ENCODE results near the gene UBE2L3.

The UBE2L3 gene

GRCh38 chr22:21624120-21624879 lies 56.8 kb downstream of the UBE2L3 start:
- Histone ChIP-seq H3K27me3 (ENCODE audit: insufficient read depth, low read length, poor library complexity) (no peaks in the 10 kb centered on the region), H2BK120ac (ENCODE audit: low read depth, low read length) (no peak overlapping the region), H3K56ac (ENCODE audit: low read length) (no peak overlapping the region), H3K4ac (ENCODE audit: low read depth, low read length) (no peak overlapping the region), H3K79me1 (ENCODE audit: low read length) (peaks cover 24% of the 10 kb centered on the region), H3K27ac (ENCODE audit: low read depth, low read length) (no peak overlapping the region), H2AK5ac (ENCODE audit: low read length) (no peak overlapping the region), H3K79me2 (ENCODE audit: control insufficient read depth, insufficient read depth, low read length) (peaks cover 6% of the 10 kb centered on the region), H2BK5ac (ENCODE audit: low read length) (no peak overlapping the region), H2BK15ac (replicated peaks; ENCODE audit: low read depth) (no peak overlapping the region), H3K4me3 (ENCODE audit: low read length) (no peak overlapping the region), H3K4me2 (ENCODE audit: low read length) (no peak overlapping the region), H3K36me3 (ENCODE audit: control insufficient read depth, insufficient read depth, low read length) (no peaks in the 10 kb centered on the region), H3K4me1 (ENCODE audit: control insufficient read depth, low read depth, low read length) (no peaks in the 10 kb centered on the region), H4K8ac (ENCODE audit: low read depth, low read length) (no peak overlapping the region), H3K18ac (ENCODE audit: low read length) (no peak overlapping the region), H3K9ac (ENCODE audit: low read length) (no peak overlapping the region), H3K23ac (ENCODE audit: low read length) (no peak overlapping the region), H4K5ac (ENCODE audit: low read length) (no peak overlapping the region)
- DNase-seq = peak; percentile 60
- no CpG with 5 or more reads among the region's 8 CpGs for WGBS (ENCODE audit: extremely low coverage, insufficient coverage, low lambda C conversion rate)

- Histone ChIP-seq H3K23ac (ENCODE audit: low read length) (no peak overlapping the region), H3K27ac (ENCODE audit: low read depth, low read length) (no peak overlapping the region), H2BK5ac (ENCODE audit: low read length) (no peak overlapping the region), H2BK15ac (replicated peaks; ENCODE audit: low read depth) (no peak overlapping the region), H3K4me2 (ENCODE audit: low read length) (no peak overlapping the region), H3K79me1 (ENCODE audit: low read length) (peaks cover 25% of the 10 kb centered on the region), H3K4ac (ENCODE audit: low read depth, low read length) (no peak overlapping the region), H3K18ac (ENCODE audit: low read length) (no peak overlapping the region), H2AK5ac (ENCODE audit: low read length) (no peak overlapping the region), H3K9ac (ENCODE audit: low read length) (no peak overlapping the region), H4K8ac (ENCODE audit: low read depth, low read length) (no peak overlapping the region), H2BK120ac (ENCODE audit: low read depth, low read length) (no peak overlapping the region), H3K56ac (ENCODE audit: low read length) (no peak overlapping the region), H3K27me3 (ENCODE audit: insufficient read depth, low read length, poor library complexity) (no peaks in the 10 kb centered on the region), H3K79me2 (ENCODE audit: control insufficient read depth, insufficient read depth, low read length) (peaks cover 5% of the 10 kb centered on the region), H3K4me1 (ENCODE audit: control insufficient read depth, low read depth, low read length) (no peaks in the 10 kb centered on the region), H4K5ac (ENCODE audit: low read length) (no peak overlapping the region), H3K4me3 (ENCODE audit: low read length) (no peak overlapping the region), H3K36me3 (ENCODE audit: control insufficient read depth, insufficient read depth, low read length) (no peaks in the 10 kb centered on the region)
- no peak for DNase-seq
- WGBS (ENCODE audit: extremely low coverage, insufficient coverage, low lambda C conversion rate) = no CpG with 5 or more reads among the region's 12 CpGs
These were observed 57.6 kb downstream of the UBE2L3 start for GRCh38 chr22:21624880-21625791.

DNA sequence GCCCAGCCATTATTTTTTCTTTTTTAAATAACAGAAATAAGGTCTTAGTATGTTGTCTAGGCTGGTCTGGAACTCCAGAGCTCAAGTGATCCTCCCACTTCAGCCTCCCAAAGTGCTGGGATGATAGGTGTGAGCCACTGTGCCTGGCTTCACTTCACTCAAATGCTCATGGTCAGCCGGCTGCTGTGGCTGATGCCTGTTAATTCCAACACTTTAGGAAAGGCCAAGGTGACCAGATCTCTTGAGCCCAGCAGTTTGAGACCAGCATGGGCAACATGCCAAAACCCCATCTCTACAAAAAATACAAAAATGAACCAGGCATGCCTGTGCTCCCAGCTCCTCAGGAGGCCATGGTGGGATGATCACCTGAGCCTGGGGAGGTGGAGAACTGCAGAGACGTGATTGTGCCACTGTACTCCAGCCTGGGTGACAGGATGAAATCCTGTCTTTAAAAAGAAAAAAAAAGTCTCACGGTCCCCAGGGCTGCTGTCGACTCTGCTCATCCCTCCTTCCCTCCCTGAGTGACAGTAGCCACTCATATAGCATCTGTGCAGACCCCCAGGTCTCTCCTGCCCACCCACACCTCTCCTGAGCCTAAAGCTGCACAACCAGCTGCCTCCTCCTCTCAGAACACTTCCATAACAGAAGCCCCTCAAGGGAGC lies 58.7 kb downstream of the UBE2L3 start:
- no peak overlapping the region for H3K18ac ChIP-seq (ENCODE audit: low read length)
- no peaks in the 10 kb centered on the region for H3K4me1 ChIP-seq (ENCODE audit: control insufficient read depth, low read depth, low read length)
- H3K23ac ChIP-seq (ENCODE audit: low read length) = no peak overlapping the region
- DNase-seq = no peak
- H3K4me3 ChIP-seq (ENCODE audit: low read length) = no peak overlapping the region
- no peak overlapping the region for H3K4ac ChIP-seq (ENCODE audit: low read depth, low read length)
- H3K56ac ChIP-seq (ENCODE audit: low read length) = no peak overlapping the region
- no peak overlapping the region for H2BK15ac ChIP-seq (replicated peaks; ENCODE audit: low read depth)
- no peak overlapping the region for H2BK120ac ChIP-seq (ENCODE audit: low read depth, low read length)
- H3K79me2 ChIP-seq (ENCODE audit: control insufficient read depth, insufficient read depth, low read length) = peaks cover 5% of the 10 kb centered on the region
- no peaks in the 10 kb centered on the region for H3K27me3 ChIP-seq (ENCODE audit: insufficient read depth, low read length, poor library complexity)
- WGBS (ENCODE audit: extremely low coverage, insufficient coverage, low lambda C conversion rate) = no CpG with 5 or more reads among the region's 4 CpGs
- peaks cover 17% of the 10 kb centered on the region for H3K79me1 ChIP-seq (ENCODE audit: low read length)
- no peaks in the 10 kb centered on the region for H3K36me3 ChIP-seq (ENCODE audit: control insufficient read depth, insufficient read depth, low read length)
- no peak overlapping the region for H3K4me2 ChIP-seq (ENCODE audit: low read length)
- no peak overlapping the region for H2BK5ac ChIP-seq (ENCODE audit: low read length)
- no peak overlapping the region for H4K8ac ChIP-seq (ENCODE audit: low read depth, low read length)
- no peak overlapping the region for H3K9ac ChIP-seq (ENCODE audit: low read length)
- no peak overlapping the region for H2AK5ac ChIP-seq (ENCODE audit: low read length)
- no peak overlapping the region for H3K27ac ChIP-seq (ENCODE audit: low read depth, low read length)
- H4K5ac ChIP-seq (ENCODE audit: low read length) = no peak overlapping the region

DNA sequence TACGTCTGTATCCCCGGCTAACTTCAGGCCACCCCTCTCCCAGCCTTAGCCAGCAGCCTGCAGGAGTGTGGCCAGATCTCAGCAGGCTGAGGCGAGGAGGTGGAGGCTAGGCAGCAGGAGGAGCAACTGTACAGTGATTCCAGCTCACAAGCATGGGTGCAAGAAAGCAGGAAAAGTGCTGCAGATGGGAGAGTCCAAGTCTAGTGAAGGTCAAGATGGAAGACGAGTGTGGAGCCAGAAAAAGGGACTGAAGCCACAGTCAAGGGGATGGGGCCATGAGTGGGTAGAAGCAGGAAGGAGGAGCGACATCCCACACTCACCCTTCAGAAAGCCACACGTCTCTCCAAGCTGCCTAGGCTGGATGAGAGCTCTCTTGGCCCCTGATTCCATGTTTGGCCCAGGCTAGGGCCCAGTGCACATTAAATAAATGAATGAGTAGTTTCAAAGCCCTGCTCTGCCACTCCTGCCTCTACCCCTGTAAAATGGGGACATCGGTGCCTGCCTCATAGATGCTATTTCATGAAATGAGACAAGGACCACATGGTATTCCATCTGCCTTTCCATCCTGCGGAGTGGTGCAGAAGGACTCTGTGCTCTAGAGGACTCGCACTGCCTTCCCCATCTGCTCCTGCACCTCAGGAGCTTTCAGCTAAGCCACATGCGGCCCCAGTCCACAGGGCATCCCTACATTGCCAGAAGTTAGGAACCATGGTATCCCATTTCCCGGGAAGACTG lies 59.4 kb downstream of the UBE2L3 start:
- Histone ChIP-seq H4K5ac (ENCODE audit: low read length) (no peak overlapping the region), H2BK120ac (ENCODE audit: low read depth, low read length) (no peak overlapping the region), H3K27me3 (ENCODE audit: insufficient read depth, low read length, poor library complexity) (no peaks in the 10 kb centered on the region), H3K4ac (ENCODE audit: low read depth, low read length) (no peak overlapping the region), H4K8ac (ENCODE audit: low read depth, low read length) (no peak overlapping the region), H3K27ac (ENCODE audit: low read depth, low read length) (no peak overlapping the region), H3K9ac (ENCODE audit: low read length) (no peak overlapping the region), H3K79me2 (ENCODE audit: control insufficient read depth, insufficient read depth, low read length) (peaks cover 5% of the 10 kb centered on the region), H2BK15ac (replicated peaks; ENCODE audit: low read depth) (no peak overlapping the region), H3K36me3 (ENCODE audit: control insufficient read depth, insufficient read depth, low read length) (no peaks in the 10 kb centered on the region), H3K56ac (ENCODE audit: low read length) (peak overlapping the region; percentile 5), H2AK5ac (ENCODE audit: low read length) (no peak overlapping the region), H3K4me3 (ENCODE audit: low read length) (no peak overlapping the region), H3K79me1 (ENCODE audit: low read length) (peaks cover 17% of the 10 kb centered on the region), H2BK5ac (ENCODE audit: low read length) (no peak overlapping the region), H3K4me2 (ENCODE audit: low read length) (no peak overlapping the region), H3K23ac (ENCODE audit: low read length) (no peak overlapping the region), H3K18ac (ENCODE audit: low read length) (no peak overlapping the region), H3K4me1 (ENCODE audit: control insufficient read depth, low read depth, low read length) (no peaks in the 10 kb centered on the region)
- WGBS (ENCODE audit: extremely low coverage, insufficient coverage, low lambda C conversion rate) = no CpG with 5 or more reads among the region's 11 CpGs
- no peak for DNase-seq

GRCh38 chr22:21628386-21629254 lies 61.1 kb downstream of the UBE2L3 start:
- peaks cover 5% of the 10 kb centered on the region for H3K79me2 ChIP-seq (ENCODE audit: control insufficient read depth, insufficient read depth, low read length)
- H2BK120ac ChIP-seq (ENCODE audit: low read depth, low read length) = no peak overlapping the region
- no peak for DNase-seq
- no peak overlapping the region for H3K23ac ChIP-seq (ENCODE audit: low read length)
- no peaks in the 10 kb centered on the region for H3K36me3 ChIP-seq (ENCODE audit: control insufficient read depth, insufficient read depth, low read length)
- no CpG with 5 or more reads among the region's 74 CpGs for WGBS (ENCODE audit: extremely low coverage, insufficient coverage, low lambda C conversion rate)
- H3K4ac ChIP-seq (ENCODE audit: low read depth, low read length) = peak overlapping the region; percentile 0
- no peak overlapping the region for H3K27ac ChIP-seq (ENCODE audit: low read depth, low read length)
- peaks cover 17% of the 10 kb centered on the region for H3K79me1 ChIP-seq (ENCODE audit: low read length)
- H3K4me3 ChIP-seq (ENCODE audit: low read length) = peak overlapping the region; percentile 10
- no peak overlapping the region for H2BK15ac ChIP-seq (replicated peaks; ENCODE audit: low read depth)
- peak overlapping the region; percentile 65 for H3K9ac ChIP-seq (ENCODE audit: low read length)
- H3K27me3 ChIP-seq (ENCODE audit: insufficient read depth, low read length, poor library complexity) = no peaks in the 10 kb centered on the region
- H3K56ac ChIP-seq (ENCODE audit: low read length) = peak overlapping the region; percentile 77
- H2AK5ac ChIP-seq (ENCODE audit: low read length) = no peak overlapping the region
- no peak overlapping the region for H4K8ac ChIP-seq (ENCODE audit: low read depth, low read length)
- no peak overlapping the region for H3K18ac ChIP-seq (ENCODE audit: low read length)
- no peak overlapping the region for H2BK5ac ChIP-seq (ENCODE audit: low read length)
- no peak overlapping the region for H4K5ac ChIP-seq (ENCODE audit: low read length)
- no peaks in the 10 kb centered on the region for H3K4me1 ChIP-seq (ENCODE audit: control insufficient read depth, low read depth, low read length)
- peak overlapping the region; percentile 61 for H3K4me2 ChIP-seq (ENCODE audit: low read length)
